Measurements from ENCODE around the gene GP9.
"Not testable (repeated sequence)": the region's sequence is repeated elsewhere in the genome, so short reads cannot be mapped to it uniquely, and the experiment has no call there.

The GP9 gene

GRCh38 chr3:129052675-129053074, 7.9 kb upstream of the GP9 start:
- DNase-seq = no peak

DNA sequence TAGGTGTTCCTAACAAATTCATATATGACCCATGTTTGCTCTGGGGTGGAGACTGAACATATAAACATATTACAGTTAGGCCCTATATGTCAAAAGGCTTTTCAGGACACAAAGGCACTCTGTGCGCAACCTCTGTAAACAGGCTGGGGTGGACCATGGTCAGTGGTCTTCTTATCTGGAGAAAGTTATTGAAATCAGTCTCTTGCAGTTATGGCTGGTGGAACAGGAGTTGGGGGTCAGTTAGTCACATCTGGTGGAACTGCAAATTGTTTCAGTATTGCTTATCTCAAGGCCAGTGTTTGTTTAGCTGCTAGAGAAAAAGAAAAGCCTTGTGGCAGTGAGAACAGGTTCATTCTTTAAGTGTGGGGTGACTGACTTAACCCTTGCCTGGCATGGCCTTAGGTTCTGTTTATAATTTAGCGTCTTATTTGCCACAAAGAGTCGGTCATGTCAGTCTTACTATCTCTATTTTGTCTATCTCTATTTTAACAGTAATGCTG, 5.9 kb upstream of the GP9 start:
- DNase-seq = no peak

DNA sequence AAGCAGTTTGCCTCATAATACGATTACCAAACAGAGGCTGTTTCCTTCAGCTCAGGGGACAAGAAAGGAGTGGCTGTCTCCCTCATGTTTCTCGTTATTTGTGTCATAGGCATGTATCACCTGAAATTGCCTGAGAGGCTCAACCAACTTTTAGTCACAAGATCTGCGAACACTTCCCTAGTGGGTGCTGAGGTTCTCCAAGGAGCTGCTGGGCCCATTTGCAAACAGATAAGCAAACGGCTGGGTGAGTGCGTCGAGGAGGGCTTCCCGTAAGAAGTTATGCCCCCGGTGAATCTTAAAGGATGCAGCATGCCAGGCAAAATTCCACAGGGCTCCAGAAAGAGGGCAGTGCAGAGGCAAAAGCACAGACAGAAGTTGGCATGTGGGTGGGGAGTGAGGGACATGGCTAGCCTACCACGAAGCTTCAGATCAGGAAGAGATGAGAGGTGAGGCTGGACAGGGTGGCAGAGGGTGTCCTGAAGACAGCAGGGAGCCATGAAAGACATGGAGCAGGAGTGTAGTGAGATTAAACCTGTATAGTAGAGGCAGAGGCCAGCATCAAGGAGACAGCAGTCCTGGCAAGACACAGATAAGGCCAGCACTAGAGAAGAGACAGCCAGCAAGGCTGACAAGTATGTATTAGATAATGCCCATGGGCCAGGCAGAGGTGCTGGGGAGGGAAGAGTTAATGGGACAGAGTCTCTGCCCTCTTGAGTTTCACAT, 4.0 kb upstream of the GP9 start:
- no peak for DNase-seq

GRCh38 chr3:129057249-129057648, 3.3 kb upstream of the GP9 start:
- DNase-seq = no peak

- no peak for DNase-seq
Measured at GRCh38 chr3:129058441-129059200, 2.0 kb upstream of the GP9 start.

- DNase-seq = no peak
Measured at GRCh38 chr3:129059311-129059958, 1.1 kb upstream of the GP9 start.

DNA sequence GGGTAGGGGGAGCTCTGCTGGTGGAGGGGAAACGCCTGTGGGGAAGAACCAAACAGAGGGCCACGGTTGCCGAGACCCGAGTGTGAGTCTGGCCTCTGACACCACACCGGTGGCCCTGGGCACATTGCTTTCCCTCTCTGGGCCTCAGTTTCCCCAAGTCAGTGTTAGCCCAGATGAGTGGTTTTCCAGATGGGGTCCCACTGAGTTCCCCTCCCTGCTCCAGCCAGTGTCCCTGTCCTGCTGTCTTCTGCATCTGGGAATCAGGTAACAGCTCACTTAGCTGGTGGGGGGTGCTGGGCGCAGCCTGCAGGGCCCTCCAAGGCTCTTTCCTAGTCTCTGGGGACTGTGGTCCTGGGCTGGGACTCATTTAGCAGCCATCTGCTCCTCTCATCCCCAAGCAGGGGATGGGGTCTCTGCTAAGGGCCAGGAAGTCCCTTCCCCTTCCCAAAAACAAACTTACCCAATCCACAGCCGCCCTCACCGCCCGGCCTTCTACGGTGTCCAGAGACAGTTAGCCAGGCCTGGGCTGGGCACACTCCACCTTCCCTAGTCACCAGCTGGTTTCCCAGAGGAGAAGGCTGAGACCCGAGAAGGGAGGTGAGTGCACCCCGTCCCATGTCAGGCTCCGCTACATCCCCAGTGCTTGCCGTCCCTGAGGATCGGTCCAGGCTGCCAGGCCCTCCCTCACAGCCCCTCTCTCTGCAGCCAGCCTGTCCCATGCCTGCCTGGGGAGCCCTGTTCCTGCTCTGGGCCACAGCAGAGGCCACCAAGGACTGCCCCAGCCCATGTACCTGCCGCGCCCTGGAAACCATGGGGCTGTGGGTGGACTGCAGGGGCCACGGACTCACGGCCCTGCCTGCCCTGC, 676 bp downstream of the GP9 start:
- no peak for DNase-seq

GRCh38 chr3:129061888-129062834, 1.6 kb downstream of the GP9 start:
- DNase-seq = no peak

DNA sequence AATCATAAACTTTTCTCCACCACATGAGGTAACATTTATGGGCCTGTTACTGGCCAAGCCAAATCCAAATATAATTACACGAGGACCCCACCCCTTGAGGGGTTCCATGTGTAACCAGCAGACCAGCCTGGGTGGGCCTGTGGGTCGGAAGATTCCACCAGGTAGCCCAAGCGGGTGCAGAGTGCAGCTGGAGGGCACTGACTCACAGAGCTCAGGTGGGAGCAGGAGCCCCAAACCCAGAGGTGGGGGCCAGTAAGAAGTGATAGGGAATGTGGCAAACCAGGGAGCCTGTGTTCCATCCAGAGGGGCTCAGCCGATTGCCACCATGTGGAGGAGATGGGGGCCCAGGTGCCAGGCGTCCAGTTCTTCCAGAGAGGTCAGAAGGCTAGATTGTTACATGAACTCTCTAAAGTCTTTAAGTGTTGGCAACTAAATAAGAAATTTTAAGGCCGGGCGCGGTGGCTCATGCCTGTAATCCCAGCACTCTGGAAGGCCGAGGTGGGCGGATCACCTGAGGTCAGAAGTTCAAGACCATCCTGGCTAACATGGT, 2.6 kb downstream of the GP9 start:
- no peak for DNase-seq

DNA sequence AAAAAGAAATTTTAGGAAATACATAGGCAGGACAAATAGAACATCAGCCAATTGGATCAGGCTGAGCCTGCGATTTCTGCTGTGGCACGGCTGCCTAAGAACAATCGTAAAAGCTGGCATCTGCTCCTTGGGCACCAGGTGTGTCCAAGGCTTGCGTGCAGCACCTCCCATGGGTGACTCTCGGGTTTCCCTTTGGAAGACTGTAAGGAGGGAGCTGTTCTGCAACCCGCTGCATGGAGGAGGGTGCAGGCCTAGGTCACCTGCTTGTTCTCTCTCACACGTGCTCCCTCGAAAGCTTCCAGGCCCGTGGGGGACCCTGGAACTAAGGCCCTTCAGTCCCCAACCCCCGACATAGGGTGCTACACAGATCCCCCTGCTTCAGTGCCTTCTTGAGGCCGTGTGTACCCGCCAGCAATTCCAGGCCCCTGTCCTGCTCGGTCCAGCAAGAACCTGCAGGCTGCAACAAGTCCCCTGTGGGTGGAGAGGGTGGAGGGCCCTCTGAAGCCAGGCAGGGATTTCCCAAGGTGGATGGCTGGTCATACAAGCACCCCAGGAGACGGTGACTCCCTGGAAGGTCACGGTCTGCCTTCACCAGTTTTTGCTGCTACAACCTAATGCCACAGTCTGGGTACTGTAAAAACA, 3.4 kb downstream of the GP9 start:
- no peak for DNase-seq

GRCh38 chr3:129065016-129065719, 4.6 kb downstream of the GP9 start:
- no peak for DNase-seq

- no peak for DNase-seq
Measured at GRCh38 chr3:129065720-129066073, 5.1 kb downstream of the GP9 start.

- not testable (repeated sequence) for DNase-seq
Measured at GRCh38 chr3:129067719-129068118, 7.1 kb downstream of the GP9 start.

DNA sequence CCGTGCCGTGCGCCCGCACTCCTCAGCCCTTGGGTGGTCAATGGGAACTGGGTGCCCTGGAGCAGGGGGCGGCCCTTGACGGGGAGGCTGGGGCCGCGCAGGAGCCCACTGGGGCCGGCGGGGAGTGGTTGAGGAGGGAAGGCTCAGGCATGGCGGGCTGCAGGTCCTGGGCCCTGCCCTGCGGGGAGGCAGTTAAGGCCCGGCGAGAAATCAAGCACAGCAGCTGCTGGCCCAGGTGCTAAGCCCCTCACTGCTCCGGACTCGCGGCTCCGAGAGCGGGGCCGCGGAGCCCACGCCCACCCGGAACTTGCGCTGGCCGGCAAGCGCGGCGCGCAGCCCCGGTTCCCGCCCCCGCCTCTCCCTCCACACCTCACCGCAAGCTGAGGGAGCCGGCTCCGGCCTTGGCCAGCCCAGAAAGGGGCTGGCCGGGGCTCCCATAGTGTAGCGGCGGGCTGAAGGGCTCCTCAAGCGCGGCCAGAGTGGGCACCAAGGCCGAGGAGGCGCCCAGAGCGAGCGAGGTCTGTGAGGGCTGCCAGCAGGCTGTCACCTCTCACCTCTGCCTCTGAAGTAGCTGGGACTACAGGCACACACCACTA, 7.8 kb downstream of the GP9 start:
- DNase-seq = peak; percentile 34

- not testable (repeated sequence) for DNase-seq
Measured at GRCh38 chr3:129069313-129070085, 8.9 kb downstream of the GP9 start.

DNA sequence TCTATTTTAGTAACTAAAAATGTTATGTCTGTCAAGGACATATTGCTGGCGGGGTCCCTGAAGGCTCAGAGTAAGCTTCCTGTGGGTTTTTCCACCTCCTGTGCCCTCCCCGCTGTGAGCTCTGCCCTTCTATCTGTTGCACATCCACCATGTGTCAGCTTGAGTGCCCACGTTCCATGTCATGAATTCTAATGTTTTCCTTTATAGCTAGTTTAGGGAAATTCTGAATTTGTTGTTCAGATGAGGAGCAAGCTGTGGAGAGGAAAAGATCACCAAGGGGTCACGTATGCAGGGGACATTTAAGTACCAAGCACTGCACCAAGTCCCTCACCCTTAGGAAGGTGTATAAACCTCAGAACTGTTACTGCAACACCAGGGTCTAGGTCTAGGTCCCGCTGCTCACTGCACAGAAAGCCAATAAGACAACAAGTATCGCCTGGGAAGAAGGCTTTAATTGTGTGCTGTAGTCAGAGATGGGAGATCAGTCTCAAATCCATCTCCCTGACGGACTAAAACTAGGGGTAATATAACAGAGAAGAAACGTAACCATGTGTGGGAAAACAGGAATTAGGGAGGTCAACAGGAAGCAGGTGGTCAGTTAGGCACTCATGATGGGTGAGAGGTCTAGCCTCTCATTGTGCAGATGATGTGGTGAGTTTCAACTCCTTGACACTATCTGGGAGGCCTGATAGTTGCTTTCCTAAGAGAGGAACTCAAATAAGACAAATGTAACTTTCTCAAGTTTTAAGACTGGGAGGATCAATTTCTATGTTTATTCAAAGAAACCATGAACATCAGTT, 9.7 kb downstream of the GP9 start:
- no peak for DNase-seq

- no peak for DNase-seq
Measured at GRCh38 chr3:129077222-129077621, 16.6 kb downstream of the GP9 start.

DNA sequence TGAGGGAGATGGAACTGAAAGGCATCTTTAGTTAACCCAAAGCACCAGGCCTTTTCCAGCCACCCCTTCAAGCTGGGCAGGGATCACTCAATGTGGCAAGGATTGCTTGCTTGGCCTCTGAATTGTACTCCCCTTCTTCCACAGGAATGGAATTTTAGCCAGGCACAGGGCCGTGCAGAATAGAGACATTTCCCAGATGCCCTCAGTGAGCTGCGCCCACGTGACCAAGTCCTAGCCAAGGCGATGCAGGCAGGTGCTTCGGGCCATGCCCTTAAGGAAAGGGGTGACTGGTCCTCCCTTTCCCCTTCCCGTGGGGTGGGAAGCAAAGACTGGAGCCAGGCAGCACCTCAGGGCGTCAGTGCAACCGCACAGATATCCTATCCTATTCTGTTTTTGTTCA, 17.9 kb downstream of the GP9 start:
- DNase-seq = no peak

All from stimulated activated CD8-positive, alpha-beta memory T cell treated with anti-CD3 and anti-CD28 coated beads, Interleukin-4, amount 100 ng/mL, for 48 hours (primary cell).